Ovary (tissue), 9 donors: ENCODE results near the gene FAM107A. TPM values are rescaled to one million over a fixed set of nuclear protein-coding genes. Genes with fewer than 3 reads are reported as not detected.

ENCODE experiments used
- DNase-seq, 5 donors: peaks; one replicate each; pipeline ENCODE4 v3.0.0-alpha.2; 2019 to 2020
- H3K27ac ChIP-seq, 2 donors: fragments of 200-600 bp; one replicate each; pipeline versions ENCODE4 v1.5.1 to v1.8.0; 2019 to 2022
- H3K27me3 ChIP-seq: fragments of 200-600 bp; one replicate; pipeline ENCODE4 v1.8.0; 2022
- H3K36me3 ChIP-seq: fragments of 200-600 bp; sonication (generic); one replicate; pipeline ENCODE4 v1.5.1; 2019
- H3K4me1 ChIP-seq: one replicate; pipeline ENCODE4 v1.8.1; 2013; ENCODE audit warnings: mild to moderate bottlenecking, moderate library complexity; ENCODE audit not compliant: insufficient read depth
- H3K4me3 ChIP-seq: fragments of 200-600 bp; sonication (generic); one replicate; pipeline ENCODE4 v1.5.1; 2017
- H3K9me3 ChIP-seq, 2 donors: fragments of 200-600 bp in 1 of 2; sonication (generic) in 1 of 2; one replicate each; pipeline versions ENCODE4 v1.5.1 to v1.8.1; 2013 to 2019; ENCODE audit warnings: mild to moderate bottlenecking in 1 of 2, moderate library complexity in 1 of 2
- EP300 ChIP-seq: sonication (generic); formaldehyde crosslinking; IDR thresholded peaks from one replicate; pipeline ENCODE4 v1.6.1; 2017; ENCODE audit warnings: antibody characterized with exemption
- POLR2A ChIP-seq: fragments of 450-650 bp; IDR thresholded peaks from one replicate; pipeline ENCODE4 v1.6.1; 2017; ENCODE audit warnings: antibody characterized with exemption, mild to moderate bottlenecking, moderate library complexity
- WGBS, 3 donors: extraction: QIAGEN DNeasy Blood & Tissue Kit in 1 of 3; methylation state at CpG; one replicate each; pipeline versions ENCODE4 v1.1.5 to v1.1.7; 2013 to 2017; 5-methylcytosine and 5-hydroxymethylcytosine counted together
- intact Hi-C, 4 donors: fragments of 100-400 bp; cut with DNase I; formaldehyde crosslinking; loops; one replicate each; pipeline versions ENCODE4 v1.11.0 to v1.15.1; 2022 to 2023
- polyA plus RNA-seq, 2 donors: library from polyadenylated mRNA; stranded (reverse); fragments of 200-250 nt in 1 of 2; fragments of 350-450 nt in 1 of 2; fragmentation: Illumina TruSeq in 1 of 2; extraction: RNeasy Lipid Tissue Mini Kit (QIAGEN cat#74804) in 1 of 2; gene quantifications; one replicate each; pipeline ENCODE4 v1.2.3, GENCODE V29; 2013 to 2014
- total RNA-seq, 7 donors: library from RNA; depleted of rRNA in 2 of 7; stranded (reverse); fragments of >200 nt in 2 of 7; fragmentation: NEBNext Ultra II Directional in 3 of 7; extraction: Animal tissue kit (Norgen Biotek cat#: 25700) in 3 of 7; gene quantifications; one replicate each; pipeline versions ENCODE4 v1.1.0 to v1.2.4, GENCODE V29; 2016 to 2023
- TF ChIP-seq, protein P1 (sequence below), 3 donors: fragments of 450-650 bp in 2 of 3; fragments of 200-600 bp in 1 of 3; IDR thresholded peaks; one replicate each; pipeline versions ENCODE4 v1.5.1 to v1.8.0; 2016 to 2022; ENCODE audit warnings: antibody characterized with exemption in 3 of 3, mild to moderate bottlenecking in 1 of 3
- donor health status: DM: no; HTN: no; CAD: no; lungs with moderate emphysema.
- donor health status: DM: no; HTN: no; CAD: no.
- donor health status: Bipolar disorder and iron deficiency.
- donor health status: DM: yes; HTN: yes; CAD: no.
- donor health status: DM: no; HTN: no; CAD: no.
- donor health status: DM: yes; HTN: yes; CAD: no.

The FAM107A gene
- total and polyA plus RNA-seq, 9 donors: 2.7 to 47.3 (median 14.4) TPM

DNA sequence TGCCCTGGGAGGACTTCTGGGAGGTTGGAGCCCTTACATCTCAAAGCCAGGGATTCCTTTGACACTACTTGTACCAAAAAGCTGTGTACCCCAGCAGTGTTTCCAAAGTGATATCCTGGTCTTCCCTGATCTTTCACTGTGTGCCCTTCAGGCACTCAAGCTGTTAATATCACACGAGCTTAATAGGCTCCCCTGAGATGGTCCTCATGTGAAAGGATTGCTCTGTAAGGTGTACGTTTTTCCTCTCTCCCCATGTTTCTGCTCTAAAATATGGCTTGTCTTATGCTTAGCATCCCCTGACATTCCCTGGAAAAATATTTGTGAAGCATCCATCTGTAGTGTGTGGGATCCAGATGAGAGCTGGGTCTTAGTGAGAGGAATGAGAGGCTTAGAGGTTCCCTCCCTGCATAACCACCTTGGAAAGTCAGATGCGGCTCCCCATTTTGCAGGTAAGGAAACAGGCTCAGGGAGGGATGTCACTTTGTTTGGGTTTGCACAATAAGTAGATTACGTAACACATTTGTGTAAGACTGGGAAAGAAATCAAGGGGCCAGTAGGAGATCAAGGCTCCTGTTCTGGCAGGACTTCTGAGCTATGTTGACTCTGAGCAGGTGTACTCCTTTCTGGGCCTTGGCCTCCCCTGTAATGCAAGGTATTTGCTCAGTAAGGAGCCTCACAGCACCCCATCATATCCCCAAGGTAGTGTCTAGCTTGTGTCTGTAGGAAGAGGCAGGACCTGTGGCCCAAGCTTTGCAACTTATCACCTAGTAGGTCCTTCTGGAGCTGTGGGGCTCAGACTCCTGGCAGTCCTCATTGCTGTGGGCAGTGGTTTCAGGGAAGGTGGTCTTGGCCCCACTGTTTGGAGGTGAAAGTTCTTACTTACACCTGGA lies 39.5 kb downstream of the FAM107A start:
- TF ChIP-seq EP300 (no peak), POLR2A (no peak)
- TF ChIP-seq, protein P1, sequence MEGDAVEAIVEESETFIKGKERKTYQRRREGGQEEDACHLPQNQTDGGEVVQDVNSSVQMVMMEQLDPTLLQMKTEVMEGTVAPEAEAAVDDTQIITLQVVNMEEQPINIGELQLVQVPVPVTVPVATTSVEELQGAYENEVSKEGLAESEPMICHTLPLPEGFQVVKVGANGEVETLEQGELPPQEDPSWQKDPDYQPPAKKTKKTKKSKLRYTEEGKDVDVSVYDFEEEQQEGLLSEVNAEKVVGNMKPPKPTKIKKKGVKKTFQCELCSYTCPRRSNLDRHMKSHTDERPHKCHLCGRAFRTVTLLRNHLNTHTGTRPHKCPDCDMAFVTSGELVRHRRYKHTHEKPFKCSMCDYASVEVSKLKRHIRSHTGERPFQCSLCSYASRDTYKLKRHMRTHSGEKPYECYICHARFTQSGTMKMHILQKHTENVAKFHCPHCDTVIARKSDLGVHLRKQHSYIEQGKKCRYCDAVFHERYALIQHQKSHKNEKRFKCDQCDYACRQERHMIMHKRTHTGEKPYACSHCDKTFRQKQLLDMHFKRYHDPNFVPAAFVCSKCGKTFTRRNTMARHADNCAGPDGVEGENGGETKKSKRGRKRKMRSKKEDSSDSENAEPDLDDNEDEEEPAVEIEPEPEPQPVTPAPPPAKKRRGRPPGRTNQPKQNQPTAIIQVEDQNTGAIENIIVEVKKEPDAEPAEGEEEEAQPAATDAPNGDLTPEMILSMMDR (IDR thresholded peaks at IDR 0.05): no peak
- H3K4me1 ChIP-seq: peaks cover 17% of the 10 kb centered on the region
- DNase-seq: no peak
- no peaks in the 10 kb centered on the region for H3K36me3 ChIP-seq
- H3K27ac ChIP-seq: peak overlapping the region in 1 of 2 donors; percentile 77
- H3K27me3 ChIP-seq: no peaks in the 10 kb centered on the region
- intact Hi-C loops: loop anchor here in 2 of 4 donors (10.0 kb wide), 2 partner anchors 213 to 343 kb away; no protein-coding TSS in a partner anchor
- H3K4me3 ChIP-seq: no peak overlapping the region
- no peaks in the 10 kb centered on the region for H3K9me3 ChIP-seq
- 47 to 59% (median 58%) methylated on average over 4 of the region's 4 CpGs for WGBS, 3 donors

DNA sequence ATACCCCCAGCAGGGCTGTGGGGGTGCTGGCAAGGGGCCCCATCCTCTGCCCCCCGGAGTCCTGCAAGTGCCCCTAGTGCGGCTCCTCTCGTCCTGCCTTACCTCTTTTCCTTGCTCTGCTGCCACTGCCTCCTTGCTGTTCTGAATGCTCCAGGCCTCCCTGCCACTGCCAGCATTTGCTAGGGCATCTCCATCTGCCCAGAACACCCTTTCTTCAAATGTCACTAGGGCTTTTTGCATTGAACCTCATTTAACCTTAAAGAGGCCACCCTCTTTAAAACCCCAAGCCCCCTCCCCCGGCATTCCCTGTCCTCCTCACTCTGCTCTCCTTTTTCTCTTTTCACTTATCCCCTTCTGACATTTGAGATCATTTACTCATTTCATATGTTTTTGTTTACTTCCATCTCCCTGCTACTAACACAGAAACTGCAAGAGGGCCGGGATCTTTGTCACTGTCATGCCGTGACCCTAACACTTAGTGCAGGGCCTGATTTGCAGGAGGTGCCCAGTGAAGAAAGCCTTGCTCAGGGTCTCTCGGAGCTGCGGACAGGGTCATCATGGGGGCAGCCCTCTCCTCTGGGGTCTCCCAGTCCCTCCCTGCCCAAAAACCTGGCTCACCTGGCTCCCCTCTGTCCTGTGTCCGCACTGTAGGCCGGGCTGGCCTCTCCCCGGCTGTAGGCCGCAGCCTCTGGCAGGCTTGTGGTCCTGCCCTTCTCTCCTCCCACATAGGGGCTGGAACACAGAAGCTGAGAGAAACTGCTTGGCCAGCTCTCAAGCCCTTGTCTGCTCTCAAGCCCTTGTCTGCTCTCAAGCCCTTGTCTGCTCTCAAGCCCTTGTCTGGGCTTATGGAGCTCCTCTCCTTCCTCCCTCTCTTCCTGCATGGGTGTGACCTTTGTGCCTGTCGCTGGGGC lies 40.4 kb downstream of the FAM107A start, which contains the start of gene ACOX2:
TSS of gene ACOX2 (minus strand) at position 690 of the 911 bp plus-strand sequence. CDS start 2,084 bp downstream, outside the sequence.
- Histone ChIP-seq H3K27ac (peak within 1 kb of the TSS; percentile 11 to 77), H3K36me3 (no peaks in the 10 kb centered on the region), H3K4me1 (peaks cover 17% of the 10 kb centered on the region), H3K9me3 (no peaks in the 10 kb centered on the region), H3K4me3 (peak within 1 kb of the TSS; percentile 36), H3K27me3 (no peaks in the 10 kb centered on the region)
- TF ChIP-seq, protein P1 (IDR thresholded peaks at IDR 0.05): no peak
- TF ChIP-seq EP300 (no peak), POLR2A (no peak)
- WGBS, 3 donors: 9 to 19% (median 16%) methylated on average over 13 of the region's 13 CpGs
- intact Hi-C loops: loop anchor here in 2 of 4 donors (10.0 kb wide), 2 partner anchors 212 to 342 kb away; no protein-coding TSS in a partner anchor
- peak; percentile 74 to 79 (median 78) for DNase-seq

DNA sequence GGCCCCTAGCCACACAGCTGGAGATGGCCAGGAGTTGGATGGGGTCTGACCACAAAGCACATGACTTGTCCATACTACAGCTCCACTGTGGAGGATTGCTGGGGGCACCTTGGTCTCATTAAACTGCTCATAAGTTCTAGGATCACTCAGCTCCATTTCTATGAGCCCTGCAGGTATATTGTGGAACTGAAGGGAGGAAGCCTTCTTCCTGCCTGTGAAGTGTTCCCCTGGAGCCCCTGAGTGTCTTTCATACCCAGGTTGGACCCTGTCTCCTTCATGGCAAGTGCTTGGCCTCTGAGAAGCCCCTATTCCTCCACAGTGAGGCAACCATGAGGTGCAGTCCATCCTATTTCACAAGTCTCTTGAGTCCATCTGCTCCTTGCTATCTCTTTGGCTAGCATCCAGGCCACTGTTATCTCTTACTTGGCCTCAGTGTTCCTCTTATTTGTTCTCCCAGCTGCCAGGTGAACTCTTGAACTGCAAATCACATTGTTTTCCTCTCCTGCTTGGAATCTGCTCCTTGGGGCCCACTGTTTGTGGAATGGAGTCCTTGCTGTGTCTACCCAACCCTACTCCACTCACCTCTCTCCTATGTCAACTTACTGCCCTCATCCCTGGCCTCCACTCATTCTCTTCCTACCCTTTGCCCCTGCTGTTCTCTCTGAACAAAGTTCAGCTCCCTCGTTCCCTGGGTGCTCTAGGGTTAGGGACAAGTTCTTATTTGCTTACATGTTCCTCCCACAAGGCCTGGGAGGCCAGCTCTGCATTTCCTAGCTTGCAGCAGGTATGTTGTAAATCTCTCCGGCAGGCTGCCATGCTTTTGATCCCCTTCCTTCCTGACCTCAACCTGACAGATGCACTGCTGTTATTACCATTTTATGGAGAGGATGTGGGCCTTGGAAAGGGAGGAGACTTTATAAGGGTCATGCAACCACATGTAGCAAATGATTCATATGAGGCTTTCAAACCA lies 41.4 kb downstream of the FAM107A start:
- Histone ChIP-seq H3K9me3 (no peaks in the 10 kb centered on the region), H3K27ac (no peak overlapping the region), H3K4me3 (peak overlapping the region; percentile 36), H3K4me1 (peaks cover 17% of the 10 kb centered on the region), H3K27me3 (no peaks in the 10 kb centered on the region), H3K36me3 (no peaks in the 10 kb centered on the region)
- WGBS, 3 donors: 21 to 28% (median 25%) methylated on average over 2 of the region's 2 CpGs
- DNase-seq: peak in 1 of 5 donors; percentile 37
- intact Hi-C loops: loop anchor here in 2 of 4 donors (10.0 kb wide), 2 partner anchors 211 to 341 kb away; no protein-coding TSS in a partner anchor
- no peak for TF ChIP-seq POLR2A
- TF ChIP-seq EP300: no peak
- TF ChIP-seq, protein P1 (IDR thresholded peaks at IDR 0.05): no peak
